GM12864 (cell line): ENCODE results near the gene INA.

Experiments
- DNase-seq: peaks from one replicate; pipeline ENCODE4 v3.0.0-alpha.2; 2011; ENCODE audit warnings: low read depth
- H3K4me3 ChIP-seq: 2 replicates; pipeline ENCODE4 v1.5.1; 2011; ENCODE audit warnings: mild to moderate bottlenecking, low read depth, low read length, control low read depth
- TF ChIP-seq, protein P1 (sequence below): IDR thresholded peaks from 2 replicates; pipeline ENCODE4 v1.5.1; 2011; ENCODE audit warnings: low read depth, mild to moderate bottlenecking, moderate library complexity, low read length, control low read depth, inconsistent platforms; ENCODE audit errors: missing control alignments

The INA gene

DNA sequence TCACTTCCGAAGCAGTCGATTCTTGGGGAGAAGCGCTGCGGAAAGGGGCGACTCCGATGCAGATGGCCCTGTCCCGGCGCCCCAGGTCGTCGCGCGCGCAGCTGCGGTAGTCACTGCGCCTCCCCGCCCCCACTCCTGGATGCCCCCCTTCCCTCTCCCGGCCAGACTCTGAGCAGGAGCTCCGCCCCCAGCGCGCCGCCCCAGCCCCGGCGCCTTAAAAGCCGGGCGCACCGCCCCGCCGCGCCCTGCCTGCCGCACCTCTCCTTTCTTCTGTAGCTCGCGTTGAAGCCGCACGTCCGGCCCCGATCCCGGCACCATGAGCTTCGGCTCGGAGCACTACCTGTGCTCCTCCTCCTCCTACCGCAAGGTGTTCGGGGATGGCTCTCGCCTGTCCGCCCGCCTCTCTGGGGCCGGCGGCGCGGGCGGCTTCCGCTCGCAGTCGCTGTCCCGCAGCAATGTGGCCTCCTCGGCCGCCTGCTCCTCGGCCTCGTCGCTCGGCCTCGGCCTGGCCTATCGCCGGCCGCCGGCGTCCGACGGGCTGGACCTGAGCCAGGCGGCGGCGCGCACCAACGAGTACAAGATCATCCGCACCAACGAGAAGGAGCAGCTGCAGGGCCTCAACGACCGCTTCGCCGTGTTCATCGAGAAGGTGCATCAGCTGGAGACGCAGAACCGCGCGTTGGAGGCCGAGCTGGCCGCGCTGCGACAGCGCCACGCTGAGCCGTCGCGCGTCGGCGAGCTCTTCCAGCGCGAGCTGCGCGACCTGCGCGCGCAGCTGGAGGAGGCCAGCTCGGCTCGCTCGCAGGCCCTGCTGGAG lies at the start of gene INA:
TSS of gene INA (plus strand) at position 243 of the 817 bp plus-strand sequence. CDS start at position 317, 74 bp downstream.
- TF ChIP-seq, protein P1, sequence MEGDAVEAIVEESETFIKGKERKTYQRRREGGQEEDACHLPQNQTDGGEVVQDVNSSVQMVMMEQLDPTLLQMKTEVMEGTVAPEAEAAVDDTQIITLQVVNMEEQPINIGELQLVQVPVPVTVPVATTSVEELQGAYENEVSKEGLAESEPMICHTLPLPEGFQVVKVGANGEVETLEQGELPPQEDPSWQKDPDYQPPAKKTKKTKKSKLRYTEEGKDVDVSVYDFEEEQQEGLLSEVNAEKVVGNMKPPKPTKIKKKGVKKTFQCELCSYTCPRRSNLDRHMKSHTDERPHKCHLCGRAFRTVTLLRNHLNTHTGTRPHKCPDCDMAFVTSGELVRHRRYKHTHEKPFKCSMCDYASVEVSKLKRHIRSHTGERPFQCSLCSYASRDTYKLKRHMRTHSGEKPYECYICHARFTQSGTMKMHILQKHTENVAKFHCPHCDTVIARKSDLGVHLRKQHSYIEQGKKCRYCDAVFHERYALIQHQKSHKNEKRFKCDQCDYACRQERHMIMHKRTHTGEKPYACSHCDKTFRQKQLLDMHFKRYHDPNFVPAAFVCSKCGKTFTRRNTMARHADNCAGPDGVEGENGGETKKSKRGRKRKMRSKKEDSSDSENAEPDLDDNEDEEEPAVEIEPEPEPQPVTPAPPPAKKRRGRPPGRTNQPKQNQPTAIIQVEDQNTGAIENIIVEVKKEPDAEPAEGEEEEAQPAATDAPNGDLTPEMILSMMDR = peak; percentile 9
- DNase-seq = peak; percentile 13
- peak within 1 kb of the TSS; percentile 38 for H3K4me3 ChIP-seq

DNA sequence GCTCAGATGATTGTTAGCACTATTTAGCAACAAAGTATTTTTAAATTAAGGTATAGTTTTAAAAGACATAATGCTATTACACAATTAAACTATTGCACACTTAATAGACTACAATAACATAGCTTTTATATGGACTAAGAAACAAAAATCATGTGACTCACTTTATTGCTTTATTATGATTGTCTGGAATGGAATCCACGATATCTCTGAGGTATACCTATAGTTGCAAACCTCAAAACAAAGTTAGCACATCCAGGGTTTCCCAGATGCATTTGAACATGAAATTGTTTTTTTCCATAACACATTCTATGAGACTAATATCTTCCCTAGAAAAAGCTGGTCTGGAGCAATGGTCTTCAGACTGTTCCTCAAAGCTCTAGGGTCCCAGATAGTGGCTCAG lies 49.5 kb upstream of the INA start:
- H3K4me3 ChIP-seq = no peak overlapping the region
- no peak for DNase-seq
- TF ChIP-seq, protein P1 = no peak

DNA sequence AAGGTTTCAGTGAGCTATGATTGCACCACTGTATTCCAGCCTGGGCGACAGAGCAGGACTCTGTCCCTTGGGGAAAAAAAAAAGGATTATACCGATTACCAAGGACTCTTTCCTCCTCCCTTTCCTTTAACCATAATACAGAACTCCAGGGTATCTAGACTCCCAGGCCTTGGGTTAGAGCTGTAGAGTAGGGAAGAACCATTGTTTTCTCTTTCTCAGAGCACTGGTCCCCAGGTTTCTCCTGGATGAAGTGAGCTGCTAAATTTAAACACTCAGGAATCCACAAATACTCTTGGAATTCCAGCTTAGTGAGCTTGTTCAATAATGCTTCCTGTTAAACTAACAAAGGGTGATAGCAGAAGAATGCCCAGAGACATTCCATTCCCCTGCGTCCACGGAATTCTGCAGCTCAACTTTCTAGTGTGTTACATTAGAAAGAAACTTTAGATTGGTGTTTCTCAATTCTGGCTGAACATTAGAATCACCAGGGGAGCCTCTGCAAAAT lies 45.8 kb upstream of the INA start:
- no peak for DNase-seq
- H3K4me3 ChIP-seq = no peak overlapping the region
- TF ChIP-seq, protein P1 = no peak

DNA sequence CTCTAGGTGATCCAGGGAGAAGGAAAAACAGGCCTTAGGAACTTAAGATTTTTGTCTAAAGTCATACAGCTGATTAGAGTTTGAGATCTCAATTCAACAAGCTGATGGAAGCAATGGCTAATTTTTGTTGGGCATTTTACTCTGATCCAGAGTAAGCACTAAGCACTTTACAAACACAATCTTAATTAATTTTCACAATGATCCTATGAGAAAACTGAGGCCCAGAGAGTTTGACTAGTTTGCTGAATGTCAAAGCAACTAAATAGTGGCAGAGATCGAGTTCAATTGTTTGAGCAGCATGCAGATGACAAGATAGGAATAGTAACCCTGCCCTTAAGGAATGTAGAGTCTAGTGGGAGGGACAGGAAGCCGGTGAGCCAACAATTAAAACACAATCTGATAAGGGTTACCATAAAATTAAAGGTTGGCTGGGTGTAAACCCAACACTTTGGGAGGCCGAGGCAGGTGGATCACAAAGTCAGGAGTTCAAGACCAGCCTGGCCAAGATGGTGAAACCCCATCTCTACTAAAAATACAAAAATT lies 44.7 kb upstream of the INA start:
- TF ChIP-seq, protein P1 = no peak
- H3K4me3 ChIP-seq = no peak overlapping the region
- no peak for DNase-seq

DNA sequence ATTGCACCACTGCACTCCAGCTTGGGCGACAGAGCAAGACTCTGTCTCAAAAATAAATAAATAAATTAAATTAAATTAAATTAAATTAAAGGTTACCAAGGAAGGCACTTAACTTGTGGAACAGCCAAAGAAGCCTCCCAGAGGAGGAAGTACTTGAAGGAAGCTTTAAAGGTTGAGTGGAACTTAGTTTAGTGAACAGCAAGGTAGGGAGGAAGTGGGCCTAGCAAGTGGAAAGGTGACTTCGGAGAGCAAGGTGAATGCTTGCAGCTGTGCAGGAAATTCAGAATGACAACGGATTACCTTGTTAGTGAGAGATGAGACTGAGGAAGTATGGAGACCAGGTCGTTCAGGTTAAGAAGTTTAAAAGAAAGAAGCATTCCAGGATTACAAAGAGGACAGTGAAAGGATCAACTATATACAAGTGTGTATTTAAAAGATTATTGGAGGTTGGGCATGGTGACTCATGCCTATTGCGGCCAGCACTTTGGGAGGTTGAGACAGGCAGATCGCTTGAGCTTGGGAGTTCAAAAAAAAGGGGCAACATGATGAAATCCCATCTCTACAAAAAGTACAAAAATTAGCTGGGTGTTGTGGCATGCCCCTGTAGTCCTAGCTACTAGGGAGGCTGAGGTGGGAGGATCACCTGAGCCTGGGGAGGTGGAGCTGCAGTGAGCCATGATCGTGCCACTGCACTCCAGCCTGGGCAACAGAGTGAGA lies 44.0 kb upstream of the INA start:
- H3K4me3 ChIP-seq = no peak overlapping the region
- TF ChIP-seq, protein P1 = no peak
- no peak for DNase-seq

DNA sequence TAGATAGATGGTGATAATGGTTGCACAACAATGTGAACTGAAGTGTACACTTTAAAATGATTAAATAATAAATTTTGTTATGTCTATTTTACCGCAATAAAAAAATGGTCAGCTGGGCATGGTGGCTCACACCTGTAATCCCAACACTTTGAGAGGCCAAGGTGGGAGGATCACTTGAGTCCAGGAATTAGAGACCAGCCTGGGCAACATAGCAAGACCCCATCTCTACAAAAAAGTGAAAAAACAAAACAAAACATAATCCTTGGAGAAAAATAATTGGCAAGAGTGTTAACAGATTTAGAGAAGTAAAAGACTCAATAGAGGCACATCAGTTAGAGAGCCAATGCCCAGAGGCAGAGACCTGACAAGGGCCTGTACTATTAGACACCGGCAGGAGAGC lies 41.2 kb upstream of the INA start:
- DNase-seq = no peak
- no peak overlapping the region for H3K4me3 ChIP-seq
- TF ChIP-seq, protein P1 = no peak
